Measurements from ENCODE around the gene DMRTC2. TPM values are rescaled to one million over a fixed set of nuclear protein-coding genes. Genes with fewer than 3 reads are reported as not detected.

DMRTC2 gene
- total and polyA plus RNA-seq, 9 of the 15 experiments (the other 6 are each of a cell fraction or from before 2014, with no cell fraction given), result 0.03 TPM; not detected in 8

- Histone ChIP-seq H3K36me3 (ENCODE audit: control insufficient read depth, insufficient read depth, low read length) (peaks cover 14% of the 10 kb centered on the region; the same call in 1 of the 3 replicates), H3K4me2 (ENCODE audit: insufficient read depth, low read length) (peak within 1 kb of the TSS; percentile 89), H3K4me3 (peak within 1 kb of the TSS; percentile 70), H3K27ac (ENCODE audit: extremely low read depth, low read depth, low read length) (peak within 1 kb of the TSS; percentile 78), H3K9ac (ENCODE audit: insufficient read depth in 1 of 2, low read depth in 2 of 2, low read length in 2 of 2) (peak within 1 kb of the TSS; percentile 76 to 95), H4K20me1 (replicated peaks; ENCODE audit: control insufficient read depth, insufficient read depth, low read length) (0 out of 2 replicates have a peak, but pooled peaks cover 3% of the 10 kb centered on the region), H3K4me1 (replicated peaks in 1 of 2; ENCODE audit: control insufficient read depth in 2 of 2, insufficient read depth in 2 of 2, low read length in 2 of 2) (peaks cover 31 to 71% of the 10 kb centered on the region in 2 experiments; a peak in 4 of 5 replicates), H3K27me3 (ENCODE audit: control insufficient read depth in 2 of 2, insufficient read depth in 2 of 2, low read length in 2 of 2) (no peaks in the 10 kb centered on the region), H3K9me1 (ENCODE audit: control insufficient read depth, insufficient read depth, low read length) (no peaks in the 10 kb centered on the region), H3K9me3 (replicated peaks; ENCODE audit: control insufficient read depth, insufficient read depth, low read depth, low read length) (no peaks in the 10 kb centered on the region), H3K79me2 (ENCODE audit: control insufficient read depth, insufficient read depth, low read length) (peaks cover 40% of the 10 kb centered on the region), H2AFZ (ENCODE audit: low read depth, low read length) (peak within 1 kb of the TSS; percentile 81)
- BruUV-seq (replicated peaks), result no TSS peak
- ATAC-seq (peak; percentile 45), DNase-seq (ENCODE audit: extremely low read depth in 1 of 4, low spot score in 3 of 4) (peak; percentile 62 to 93 (median 84)), FAIRE-seq (no peak)
- ChIA-PET CTCF (ENCODE audit: low intra/inter-chr PET ratio) (interaction anchor here (0.7 kb wide), 1 partner anchor 1418 kb away, joined by 4 read pairs; no protein-coding TSS in a partner anchor), POLR2A (interaction anchor here (0.6 to 1.1 kb wide), 4 partner anchors 10 to 162 kb away, joined by 3 to 4 read pairs (median 3); no protein-coding TSS in a partner anchor)
- 16% methylated on average over 23 of the region's 80 CpGs for WGBS (ENCODE audit: insufficient coverage, low coverage, missing lambda C conversion rate)
- in situ Hi-C loops (cut with MboI) (no loop called here), intact Hi-C loops (cut with micrococcal nuclease) (no loop called here)
- TF ChIP-seq ZBTB17 (CRISPR knock-in tag; IDR thresholded peaks at IDR 0.05) (peak; percentile 28; the same call in 1 of the 2 replicates), MLLT1 (IDR thresholded peaks at IDR 0.05) (peak in 1 of 2 experiments; percentile 56; a peak in 1 of 4 replicates), SMAD3 (CRISPR knock-in tag; conservative IDR thresholded peaks at IDR 0.05) (no peak), SAFB (IDR thresholded peaks at IDR 0.05; ENCODE audit: borderline replicate concordance, low read depth, low read length) (no peak), HDAC1 (IDR thresholded peaks at IDR 0.05) (peak in 1 of 2 experiments; percentile 53; a peak in 2 of 4 replicates), SIN3A (IDR thresholded peaks at IDR 0.05; ENCODE audit: borderline replicate concordance in 2 of 2, control insufficient read depth in 1 of 2, low read depth in 2 of 2, low read length in 2 of 2) (0 out of 4 replicates have a peak, but pooled peaks of 1 of the 2 experiments have one; percentile 17), ZBTB26 (CRISPR knock-in tag; IDR thresholded peaks at IDR 0.05) (0 out of 2 replicates have a peak, but pooled peaks have one; percentile 67), IRF1 (CRISPR knock-in tag; IDR thresholded peaks at IDR 0.05; ENCODE audit: borderline replicate concordance) (no peak), ARID1B (IDR thresholded peaks at IDR 0.05) (peak; percentile 9; the same call in 1 of the 2 replicates), AFF4 (CRISPR knock-in tag; IDR thresholded peaks at IDR 0.05) (no peak), HDAC2 (IDR thresholded peaks at IDR 0.05) (peak; percentile 32; the same call in 1 of the 2 replicates), ZNF174 (CRISPR knock-in tag; IDR thresholded peaks at IDR 0.05) (no peak)
Observed at GRCh38 chr19:41882568-41883462, 38.0 kb downstream of the DMRTC2 start, which contains the start of gene ARHGEF1. Gene ARHGEF1 (plus strand): TSS chr19:41883184. CDS start chr19:41888083, 4,899 bp downstream.
